GM12878 (cell line): Measurements from ENCODE around the gene NTRK3. TPM values are rescaled to one million over a fixed set of nuclear protein-coding genes. Genes with fewer than 3 reads are reported as not detected.

Source experiments
- ATAC-seq: fragments of 200-7000 bp; cut with Tn5 transposase; 3 replicates; pipeline ENCODE4 v1.9.1; 2020; ENCODE audit warnings: mild to moderate bottlenecking, moderate library complexity
- BruUV-seq: library from RNA; stranded (reverse); fragments of 400-500 nt; replicated peaks from 2 replicates; lab custom pipeline; 2021; lab: Mats Ljungman, UMichigan
- CTCF ChIA-PET: fragments of 300-600 bp; sonication (Branson Sonifier 250); formaldehyde crosslinking; extraction: SDS; loops from one replicate; lab custom pipeline; 2021; ENCODE audit warnings: inconsistent platforms; lab: Yijun Ruan, JAX
- POLR2A ChIA-PET: fragments of 350-600 bp; formaldehyde crosslinking; extraction: SDS; loops from one replicate; lab custom pipeline; 2021; ENCODE audit warnings: inconsistent platforms; lab: Charles Lee
- RAD21 ChIA-PET: fragments of 300-600 bp; sonication (Branson Sonifier 250); formaldehyde crosslinking; loops from one replicate; lab custom pipeline; 2023; ENCODE audit warnings: antibody characterized with exemption; ENCODE audit not compliant: unreplicated experiment; lab: Charles Lee
- SMC1A ChIA-PET: fragments of 300-600 bp; sonication (Branson Sonifier 250); formaldehyde crosslinking; loops from one replicate; lab custom pipeline; 2023; ENCODE audit not compliant: unreplicated experiment, uncharacterized antibody; lab: Charles Lee
- DNase-seq: peaks from one replicate; pipeline ENCODE4 v3.0.0-alpha.2; 2011; ENCODE audit warnings: low read depth, low spot score
- FAIRE-seq: peaks from 3 replicates; lab custom pipeline; 2011; peaks lifted over from hg19 to GRCh38; lab: Jason Lieb, UNC
- H2AFZ ChIP-seq: 2 replicates; pipeline ENCODE4 v1.6.0; 2011; ENCODE audit warnings: low read depth, low read length, control low read depth; ENCODE audit not compliant: control insufficient read depth
- H3K27ac ChIP-seq: 2 replicates; pipeline ENCODE4 v1.5.1; 2011; ENCODE audit warnings: control low read depth; ENCODE audit not compliant: control insufficient read depth, insufficient read depth
- H3K27me3 ChIP-seq, 2 experiments: replicated peaks in 1 of 2; 2 replicates each; pipeline versions ENCODE4 v1.6.0 to v1.6.1; 2011; ENCODE audit warnings: low read length in 1 of 2; ENCODE audit not compliant: control insufficient read depth in 2 of 2, insufficient read depth in 2 of 2
- H3K36me3 ChIP-seq, 2 experiments: 2 replicates each; pipeline ENCODE4 v1.5.1; 2011; ENCODE audit warnings: low read length in 1 of 2; ENCODE audit not compliant: control insufficient read depth in 2 of 2, insufficient read depth in 2 of 2
- H3K4me1 ChIP-seq: 2 replicates; pipeline ENCODE4 v1.6.1; 2011; ENCODE audit warnings: mild to moderate bottlenecking, low read length, moderate library complexity, mixed read lengths; ENCODE audit not compliant: control insufficient read depth, insufficient read depth
- H3K4me2 ChIP-seq: 2 replicates; pipeline ENCODE4 v1.6.0; 2011; ENCODE audit warnings: control low read depth; ENCODE audit not compliant: control insufficient read depth, insufficient read depth
- H3K4me3 ChIP-seq: fragments of 200-600 bp; sonication (generic); 2 replicates; pipeline ENCODE4 v1.5.1; 2016
- H3K79me2 ChIP-seq: 2 replicates; pipeline ENCODE4 v1.6.0; 2011; ENCODE audit warnings: low read length; ENCODE audit not compliant: control insufficient read depth, insufficient read depth
- H3K9ac ChIP-seq: 2 replicates; pipeline ENCODE4 v1.8.0; 2011; ENCODE audit warnings: low read length, control low read depth, mixed read lengths; ENCODE audit not compliant: control insufficient read depth, insufficient read depth
- H3K9me3 ChIP-seq: replicated peaks from 3 replicates; pipeline ENCODE4 v1.5.1; 2011; ENCODE audit warnings: mild to moderate bottlenecking, low read length; ENCODE audit not compliant: control insufficient read depth, insufficient read depth
- H4K20me1 ChIP-seq: 2 replicates; pipeline ENCODE4 v1.6.0; 2011; ENCODE audit not compliant: control insufficient read depth, insufficient read depth
- ASH2L ChIP-seq: fragments of 300-600, 200-600 bp; sonication (generic); IDR thresholded peaks from 2 replicates; pipeline ENCODE4 v1.6.1; 2017; ENCODE audit warnings: low read depth, mild to moderate bottlenecking, borderline replicate concordance
- CBX3 ChIP-seq: fragments of 200-600 bp; sonication (generic); IDR thresholded peaks from 2 replicates; pipeline ENCODE4 v1.6.1; 2016; ENCODE audit warnings: low read depth, borderline replicate concordance
- FOXK2 ChIP-seq: fragments of 450-650 bp; IDR thresholded peaks from 2 replicates; pipeline ENCODE4 v1.6.1; 2017; ENCODE audit warnings: mild to moderate bottlenecking, moderate library complexity
- MEF2B ChIP-seq: fragments of 450-650 bp; IDR thresholded peaks from 2 replicates; pipeline ENCODE4 v1.6.1; 2018; ENCODE audit warnings: mild to moderate bottlenecking, moderate library complexity; ENCODE audit not compliant: partially characterized antibody, poor library complexity, severe bottlenecking
- NR2F1 ChIP-seq: fragments of 450-650 bp; conservative IDR thresholded peaks from 2 replicates; pipeline ENCODE4 v1.6.1; 2017; ENCODE audit warnings: mild to moderate bottlenecking
- POLR2A ChIP-seq: IDR thresholded peaks from 2 replicates; pipeline ENCODE4 v1.6.1; 2011; ENCODE audit warnings: low read depth, mild to moderate bottlenecking, low read length
- RB1 ChIP-seq: fragments of 450-650 bp; formaldehyde crosslinking; IDR thresholded peaks from 2 replicates; pipeline ENCODE4 v1.6.1; 2017; ENCODE audit warnings: mild to moderate bottlenecking, borderline replicate concordance
- RELA ChIP-seq: fragments of 450-650 bp; IDR thresholded peaks from 2 replicates; pipeline ENCODE4 v1.8.0; 2014; ENCODE audit warnings: borderline replicate concordance; ENCODE audit not compliant: partially characterized antibody
- TCF3 ChIP-seq: IDR thresholded peaks from 2 replicates; pipeline ENCODE4 v1.6.1; 2012; ENCODE audit warnings: low read depth, mild to moderate bottlenecking, low read length, borderline replicate concordance; ENCODE audit not compliant: insufficient read depth
- WRNIP1 ChIP-seq: IDR thresholded peaks from 2 replicates; pipeline ENCODE4 v1.6.1; 2011; ENCODE audit warnings: low read depth, low read length, improper control_type of control experiment, borderline replicate concordance
- YBX1 ChIP-seq: fragments of 450-650 bp; IDR thresholded peaks from 2 replicates; pipeline ENCODE4 v1.6.1; 2016; ENCODE audit warnings: antibody characterized with exemption
- ZNF384 ChIP-seq: IDR thresholded peaks from 2 replicates; pipeline ENCODE4 v1.6.1; 2012; ENCODE audit warnings: low read depth, mild to moderate bottlenecking, low read length, improper control_type of control experiment, borderline replicate concordance
- ZNF622 ChIP-seq: fragments of 450-650 bp; IDR thresholded peaks from 2 replicates; pipeline ENCODE4 v1.6.1; 2017; ENCODE audit warnings: mild to moderate bottlenecking, inconsistent platforms
- WGBS: methylation state at CpG from one replicate; pipeline ENCODE4 v1.1.6; 2016; ENCODE audit warnings: low lambda C conversion rate; ENCODE audit not compliant: insufficient replicate concordance, insufficient coverage; ENCODE audit errors: missing lambda C conversion rate; 5-methylcytosine and 5-hydroxymethylcytosine counted together
- in situ Hi-C: fragments of 300-500 bp; cut with MboI; formaldehyde crosslinking; loops from 9 replicates; pipeline ENCODE4 v1.14.3; 2018; ENCODE audit warnings: mixed read lengths
- intact Hi-C: fragments of 100-400 bp; cut with micrococcal nuclease; formaldehyde crosslinking; loops from one replicate; pipeline ENCODE4 v1.14.2; 2022; ENCODE audit not compliant: unreplicated experiment
- polyA plus RNA-seq, 11 experiments: library from polyadenylated mRNA; depleted of rRNA in 4 of 11; unstranded in 6 of 11; stranded (reverse) in 5 of 11; fragments of >200 nt; fragmentation: Nextera tagmentation in 4 of 11; fragmentation: Illumina TruSeq in 1 of 11; extraction: Ambion mirVana in 4 of 11; extraction: Trizol in 1 of 11; gene quantifications; 1 replicate in 1 of 11; 2 replicates in 10 of 11; pipeline versions ENCODE4 v1.2.1 to v1.2.3, GENCODE V29; 2011 to 2016; ENCODE audit warnings: inconsistent platforms in 2 of 11, missing spikeins in 2 of 11, low read depth in 1 of 11
- total RNA-seq, 4 experiments: library from RNA; depleted of rRNA in 3 of 4; stranded (reverse); fragments of >200 nt in 3 of 4; fragmentation: Illumina TruSeq in 1 of 4; extraction: Trizol in 1 of 4; gene quantifications; 2 replicates each; pipeline versions ENCODE4 v1.2.1 to v1.2.3, GENCODE V29; 2013 to 2021
- TF ChIP-seq, protein P1 (sequence below): IDR thresholded peaks from 2 replicates; pipeline ENCODE4 v1.6.1; 2012; ENCODE audit warnings: low read depth, low read length, improper control_type of control experiment
- TF ChIP-seq, protein P2 (sequence below): fragments of 450-650 bp; formaldehyde crosslinking; IDR thresholded peaks from 2 replicates; pipeline ENCODE4 v1.4.0; 2022; ENCODE audit warnings: mild to moderate bottlenecking, moderate library complexity
- TF ChIP-seq, protein P3 (sequence below): fragments of 450-650 bp; conservative IDR thresholded peaks from 2 replicates; pipeline ENCODE4 v1.6.1; 2017; ENCODE audit warnings: mild to moderate bottlenecking, moderate library complexity

NTRK3 gene
- total and polyA plus RNA-seq, 10 of the 15 experiments (the other 5 are each of a cell fraction or from before 2014, with no cell fraction given) = not detected

DNA sequence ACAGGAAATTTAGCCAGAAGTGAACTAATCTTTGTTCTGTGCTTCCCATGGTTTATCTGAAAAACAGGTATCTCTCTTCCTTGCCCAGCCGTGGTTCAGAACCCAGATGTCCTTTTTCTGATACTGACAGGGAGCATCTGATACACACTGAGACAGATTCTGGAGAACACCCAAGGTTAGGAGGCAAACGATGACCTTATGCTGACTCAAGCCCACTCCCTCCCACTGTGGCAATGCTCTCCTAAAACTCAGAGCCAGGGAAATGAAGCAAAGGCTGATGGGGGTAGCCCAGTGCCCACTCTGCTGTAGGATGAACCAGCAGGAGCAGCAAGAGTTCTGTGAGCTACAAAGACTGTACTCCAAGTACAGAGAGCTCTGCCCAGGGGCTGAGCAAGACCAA is 225.1 kb downstream of the NTRK3 start (continued):
- no peak for TF ChIP-seq CBX3

DNA sequence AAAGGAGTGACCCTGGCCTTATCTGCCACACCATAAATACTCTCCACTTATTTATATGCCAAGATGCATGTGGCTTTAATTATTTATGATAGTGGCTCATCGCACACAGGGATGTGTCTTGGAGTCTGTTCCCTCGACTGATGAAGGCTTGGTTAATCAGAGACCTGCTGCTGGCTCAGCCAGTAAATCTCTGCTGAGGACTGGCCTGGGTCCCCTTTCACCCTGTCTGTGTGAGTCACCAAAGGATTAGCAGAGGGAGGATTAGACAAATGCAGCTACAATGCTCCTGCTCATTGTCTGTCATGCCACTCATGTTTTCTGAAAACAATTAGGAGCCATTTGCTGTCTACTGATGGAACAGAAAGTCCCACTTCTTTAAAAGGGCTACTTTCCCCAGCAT is 226.8 kb downstream of the NTRK3 start:
- BruUV-seq = no TSS peak
- SMC1A ChIA-PET = interaction anchor here (0.6 kb wide), 1 partner anchor 36 kb away, joined by 3 read pairs; no protein-coding TSS in a partner anchor
- no peak for FAIRE-seq
- Histone ChIP-seq H3K27me3 (no peaks in the 10 kb centered on the region), H3K9me3 (no peaks in the 10 kb centered on the region), H3K4me2 (no peak overlapping the region), H3K79me2 (no peaks in the 10 kb centered on the region), H3K4me1 (no peaks in the 10 kb centered on the region), H3K9ac (no peak overlapping the region), H3K36me3 (no peaks in the 10 kb centered on the region), H2AFZ (no peak overlapping the region), H3K4me3 (no peak overlapping the region), H4K20me1 (no peaks in the 10 kb centered on the region; the same call in 1 of the 2 replicates), H3K27ac (no peak overlapping the region)
- RAD21 ChIA-PET = no interaction called here
- DNase-seq = no peak
- intact Hi-C loops = no loop called here
- 0% methylated on average over 2 of the region's 2 CpGs for WGBS
- POLR2A ChIA-PET = no interaction called here
- no peak for ATAC-seq
- CTCF ChIA-PET = no interaction called here
- no peak for TF ChIP-seq ZNF622
- TF ChIP-seq NR2F1 = no peak
- TF ChIP-seq, protein P1, sequence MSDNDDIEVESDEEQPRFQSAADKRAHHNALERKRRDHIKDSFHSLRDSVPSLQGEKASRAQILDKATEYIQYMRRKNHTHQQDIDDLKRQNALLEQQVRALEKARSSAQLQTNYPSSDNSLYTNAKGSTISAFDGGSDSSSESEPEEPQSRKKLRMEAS = no peak
- TF ChIP-seq RELA = no peak
- no peak for TF ChIP-seq POLR2A
- TF ChIP-seq, protein P2, sequence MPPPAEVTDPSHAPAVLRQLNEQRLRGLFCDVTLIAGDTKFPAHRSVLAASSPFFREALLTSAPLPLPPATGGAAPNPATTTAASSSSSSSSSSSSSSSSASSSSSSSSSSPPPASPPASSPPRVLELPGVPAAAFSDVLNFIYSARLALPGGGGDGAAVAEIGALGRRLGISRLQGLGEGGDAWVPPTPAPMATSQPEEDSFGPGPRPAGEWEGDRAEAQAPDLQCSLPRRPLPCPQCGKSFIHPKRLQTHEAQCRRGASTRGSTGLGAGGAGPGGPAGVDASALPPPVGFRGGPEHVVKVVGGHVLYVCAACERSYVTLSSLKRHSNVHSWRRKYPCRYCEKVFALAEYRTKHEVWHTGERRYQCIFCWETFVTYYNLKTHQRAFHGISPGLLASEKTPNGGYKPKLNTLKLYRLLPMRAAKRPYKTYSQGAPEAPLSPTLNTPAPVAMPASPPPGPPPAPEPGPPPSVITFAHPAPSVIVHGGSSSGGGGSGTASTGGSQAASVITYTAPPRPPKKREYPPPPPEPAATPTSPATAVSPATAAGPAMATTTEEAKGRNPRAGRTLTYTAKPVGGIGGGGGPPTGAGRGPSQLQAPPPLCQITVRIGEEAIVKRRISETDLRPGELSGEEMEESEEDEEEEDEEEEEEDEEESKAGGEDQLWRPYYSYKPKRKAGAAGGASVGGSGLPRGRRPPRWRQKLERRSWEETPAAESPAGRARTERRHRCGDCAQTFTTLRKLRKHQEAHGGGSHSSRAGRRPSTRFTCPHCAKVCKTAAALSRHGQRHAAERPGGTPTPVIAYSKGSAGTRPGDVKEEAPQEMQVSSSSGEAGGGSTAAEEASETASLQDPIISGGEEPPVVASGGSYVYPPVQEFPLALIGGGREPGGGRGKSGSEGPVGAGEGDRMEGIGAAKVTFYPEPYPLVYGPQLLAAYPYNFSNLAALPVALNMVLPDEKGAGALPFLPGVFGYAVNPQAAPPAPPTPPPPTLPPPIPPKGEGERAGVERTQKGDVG (CRISPR knock-in tag) = no peak
- TF ChIP-seq FOXK2 = no peak
- TF ChIP-seq, protein P3, sequence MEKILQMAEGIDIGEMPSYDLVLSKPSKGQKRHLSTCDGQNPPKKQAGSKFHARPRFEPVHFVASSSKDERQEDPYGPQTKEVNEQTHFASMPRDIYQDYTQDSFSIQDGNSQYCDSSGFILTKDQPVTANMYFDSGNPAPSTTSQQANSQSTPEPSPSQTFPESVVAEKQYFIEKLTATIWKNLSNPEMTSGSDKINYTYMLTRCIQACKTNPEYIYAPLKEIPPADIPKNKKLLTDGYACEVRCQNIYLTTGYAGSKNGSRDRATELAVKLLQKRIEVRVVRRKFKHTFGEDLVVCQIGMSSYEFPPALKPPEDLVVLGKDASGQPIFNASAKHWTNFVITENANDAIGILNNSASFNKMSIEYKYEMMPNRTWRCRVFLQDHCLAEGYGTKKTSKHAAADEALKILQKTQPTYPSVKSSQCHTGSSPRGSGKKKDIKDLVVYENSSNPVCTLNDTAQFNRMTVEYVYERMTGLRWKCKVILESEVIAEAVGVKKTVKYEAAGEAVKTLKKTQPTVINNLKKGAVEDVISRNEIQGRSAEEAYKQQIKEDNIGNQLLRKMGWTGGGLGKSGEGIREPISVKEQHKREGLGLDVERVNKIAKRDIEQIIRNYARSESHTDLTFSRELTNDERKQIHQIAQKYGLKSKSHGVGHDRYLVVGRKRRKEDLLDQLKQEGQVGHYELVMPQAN = no peak
- TF ChIP-seq ZNF384 = no peak
- no peak for TF ChIP-seq YBX1
- no peak for TF ChIP-seq WRNIP1
- no peak for TF ChIP-seq ASH2L
- no peak for TF ChIP-seq CBX3
- TF ChIP-seq TCF3 = no peak
- no peak for TF ChIP-seq MEF2B
- TF ChIP-seq RB1 = no peak
- in situ Hi-C loops = no loop called here
